ENCODE data around the gene ANXA4. TPM values are rescaled to one million over a fixed set of nuclear protein-coding genes. Genes with fewer than 3 reads are reported as not detected.

Gene ANXA4
- polyA plus RNA-seq, 1 of the 3 experiments (the other 2 are of a cell fraction): 137 TPM

- no peaks in the 10 kb centered on the region for H3K9me3 ChIP-seq
- POLR2A ChIA-PET: no interaction called here
- TF ChIP-seq MXI1 (IDR thresholded peaks at IDR 0.05; ENCODE audit: low read depth, low read length) (no peak), ZBTB33 (IDR thresholded peaks at IDR 0.05; ENCODE audit: borderline replicate concordance, low read depth) (no peak), USF1 (IDR thresholded peaks at IDR 0.05; ENCODE audit: borderline replicate concordance, low read depth) (no peak), FOXJ3 (CRISPR knock-in tag; IDR thresholded peaks at IDR 0.05) (no peak), ELF1 (IDR thresholded peaks at IDR 0.05) (no peak), CHD2 (IDR thresholded peaks at IDR 0.05; ENCODE audit: low read length, partially characterized antibody) (no peak), SMC3 (IDR thresholded peaks at IDR 0.05; ENCODE audit: low read depth, low read length) (no peak), RXRA (IDR thresholded peaks at IDR 0.05; ENCODE audit: borderline replicate concordance, low read depth) (no peak), IRF3 (IDR thresholded peaks at IDR 0.05; ENCODE audit: low read depth, low read length) (no peak), MAX (IDR thresholded peaks at IDR 0.05; ENCODE audit: low read depth) (no peak), EP300 (IDR thresholded peaks at IDR 0.05; ENCODE audit: borderline replicate concordance in 1 of 2, low read depth in 1 of 2, low read length in 1 of 2) (no peak), RFX5 (IDR thresholded peaks at IDR 0.05; ENCODE audit: low read length) (no peak), SIN3A (IDR thresholded peaks at IDR 0.05; ENCODE audit: borderline replicate concordance, low read depth, low read length) (no peak), TAF1 (IDR thresholded peaks at IDR 0.05; ENCODE audit: borderline replicate concordance, low read depth, low read length) (no peak), GATA2 (CRISPR knock-in tag; IDR thresholded peaks at IDR 0.05) (no peak), PBX3 (IDR thresholded peaks at IDR 0.05) (no peak)
- no peaks in the 10 kb centered on the region for H3K27me3 ChIP-seq (ENCODE audit: insufficient read depth)
- H3K79me2 ChIP-seq (ENCODE audit: insufficient read depth): peaks cover 70% of the 10 kb centered on the region
- no peak overlapping the region for H3K9ac ChIP-seq
- H3K27ac ChIP-seq (ENCODE audit: low read depth in 2 of 2, low read length in 1 of 2): no peak overlapping the region
- no peak overlapping the region for H3K4me3 ChIP-seq (ENCODE audit: low read depth in 2 of 2, low read length in 1 of 2)
- H3K36me3 ChIP-seq (replicated peaks in 1 of 2; ENCODE audit: control insufficient read depth in 1 of 2, insufficient read depth in 2 of 2, low read length in 1 of 2): peaks cover 0 to 12% of the 10 kb centered on the region in 2 experiments
- H3K9me2 ChIP-seq: no peaks in the 10 kb centered on the region
- DNase-seq: no peak
- no peak overlapping the region; the same call in 1 of the 2 replicates for H3K4me2 ChIP-seq
- whole genome bisulfite sequencing (ENCODE audit: low lambda C conversion rate): 86% methylated on average over 3 of the region's 3 CpGs
- H2AFZ ChIP-seq (ENCODE audit: low read depth): no peak overlapping the region
- peaks cover 9% of the 10 kb centered on the region; the same call in 1 of the 2 replicates for H4K20me1 ChIP-seq (ENCODE audit: insufficient read depth)
- CTCF ChIA-PET: interaction anchor here (1.6 kb wide), 1 partner anchor 29 kb away, joined by 5 read pairs; no protein-coding TSS in a partner anchor
- H3K4me1 ChIP-seq (ENCODE audit: control insufficient read depth in 1 of 2, insufficient read depth in 2 of 2, low read depth in 1 of 2, low read length in 1 of 2): 0 out of 4 replicates have a peak, but pooled peaks cover 0 to 4% of the 10 kb centered on the region in 2 experiments
- H3F3A ChIP-seq (replicated peaks; ENCODE audit: insufficient read depth): peaks cover 5% of the 10 kb centered on the region
Observed at GRCh38 chr2:69753659-69754363, 11.9 kb downstream of the ANXA4 start.

Data from SK-N-SH (cell line).